Liver (tissue), 9 donors: ENCODE data around the gene NCAM1. TPM values are rescaled to one million over a fixed set of nuclear protein-coding genes. Genes with fewer than 3 reads are reported as not detected.

ENCODE experiments used
- DNase-seq: peaks from one replicate; pipeline ENCODE4 v3.0.0-alpha.2; 2017; ENCODE audit warnings: low spot score
- H3K27ac ChIP-seq, 2 donors: one replicate each; pipeline ENCODE4 v1.7.0; 2013; ENCODE audit warnings: inconsistent platforms in 2 of 2, low read length in 2 of 2, control low read depth in 1 of 2, low read depth in 1 of 2, mild to moderate bottlenecking in 1 of 2
- H3K27me3 ChIP-seq, 4 donors: one replicate each; pipeline versions ENCODE4 v1.6.1 to v1.7.0; 2013; ENCODE audit warnings: low read length in 3 of 4, inconsistent platforms in 1 of 4, mild to moderate bottlenecking in 1 of 4, moderate library complexity in 1 of 4; ENCODE audit not compliant: control insufficient read depth in 4 of 4, insufficient read depth in 4 of 4
- H3K36me3 ChIP-seq, 4 donors: one replicate each; pipeline versions ENCODE4 v1.6.1 to v1.7.0; 2013; ENCODE audit warnings: low read length in 3 of 4, mild to moderate bottlenecking in 3 of 4, low read depth in 1 of 4, moderate library complexity in 1 of 4; ENCODE audit not compliant: control insufficient read depth in 4 of 4, insufficient read depth in 3 of 4
- H3K4me1 ChIP-seq, 4 donors: one replicate each; pipeline versions ENCODE4 v1.6.1 to v1.7.0; 2013; ENCODE audit warnings: low read length in 3 of 4, mild to moderate bottlenecking in 3 of 4, moderate library complexity in 1 of 4; ENCODE audit not compliant: control insufficient read depth in 4 of 4, insufficient read depth in 4 of 4
- H3K4me3 ChIP-seq, 3 donors: one replicate each; pipeline versions ENCODE4 v1.6.1 to v1.7.0; 2013; ENCODE audit warnings: low read length in 3 of 3, control low read depth in 1 of 3, low read depth in 1 of 3, mild to moderate bottlenecking in 1 of 3
- H3K9ac ChIP-seq, 2 donors: one replicate each; pipeline ENCODE4 v1.7.0; 2013; ENCODE audit warnings: low read length in 2 of 2, mild to moderate bottlenecking in 2 of 2, moderate library complexity in 2 of 2, control low read depth in 1 of 2, low read depth in 1 of 2
- H3K9me3 ChIP-seq, 4 donors: one replicate each; pipeline versions ENCODE4 v1.6.1 to v1.7.0; 2013; ENCODE audit warnings: low read length in 3 of 4; ENCODE audit not compliant: control insufficient read depth in 4 of 4
- ATF3 ChIP-seq: IDR thresholded peaks from 2 replicates; pipeline ENCODE4 v1.6.1; 2016; ENCODE audit warnings: antibody characterized with exemption
- EGR1 ChIP-seq, 2 donors: IDR thresholded peaks; 2 replicates each; pipeline ENCODE4 v1.6.1; 2016 to 2018; ENCODE audit warnings: antibody characterized with exemption in 2 of 2, low read depth in 2 of 2
- FOXA1 ChIP-seq: IDR thresholded peaks from 2 replicates; pipeline ENCODE4 v1.6.1; 2016; ENCODE audit warnings: antibody characterized with exemption
- FOXA2 ChIP-seq: IDR thresholded peaks from 2 replicates; pipeline ENCODE4 v1.6.1; 2016; ENCODE audit warnings: antibody characterized with exemption
- GABPA ChIP-seq, 2 donors: IDR thresholded peaks in 1 of 2; conservative IDR thresholded peaks in 1 of 2; 2 replicates each; pipeline ENCODE4 v1.6.1; 2016; ENCODE audit warnings: antibody characterized with exemption in 2 of 2, mild to moderate bottlenecking in 1 of 2, moderate library complexity in 1 of 2
- HNF4A ChIP-seq, 2 donors: conservative IDR thresholded peaks; 2 replicates each; pipeline ENCODE4 v1.6.1; 2016; ENCODE audit warnings: antibody characterized with exemption in 2 of 2, mild to moderate bottlenecking in 2 of 2
- HNF4G ChIP-seq: IDR thresholded peaks from 2 replicates; pipeline ENCODE4 v1.6.1; 2016; ENCODE audit warnings: antibody characterized with exemption
- JUND ChIP-seq, 2 donors: IDR thresholded peaks; 2 replicates each; pipeline ENCODE4 v1.6.1; 2016; ENCODE audit warnings: antibody characterized with exemption in 2 of 2
- MAX ChIP-seq: IDR thresholded peaks from 2 replicates; pipeline ENCODE4 v1.6.1; 2016; ENCODE audit warnings: antibody characterized with exemption
- NR2F2 ChIP-seq: IDR thresholded peaks from 2 replicates; pipeline ENCODE4 v1.6.1; 2016; ENCODE audit warnings: antibody characterized with exemption
- RAD21 ChIP-seq, 2 donors: IDR thresholded peaks; 2 replicates each; pipeline ENCODE4 v1.6.1; 2016; ENCODE audit warnings: antibody characterized with exemption in 2 of 2, mild to moderate bottlenecking in 2 of 2
- REST ChIP-seq: IDR thresholded peaks from 2 replicates; pipeline ENCODE4 v1.6.1; 2016; ENCODE audit warnings: antibody characterized with exemption, mild to moderate bottlenecking
- RXRA ChIP-seq, 2 donors: IDR thresholded peaks; 2 replicates each; pipeline ENCODE4 v1.6.1; 2017 to 2018; ENCODE audit warnings: antibody characterized with exemption in 2 of 2, mild to moderate bottlenecking in 1 of 2
- SP1 ChIP-seq: IDR thresholded peaks from 2 replicates; pipeline ENCODE4 v1.6.1; 2018; ENCODE audit warnings: antibody characterized with exemption, mild to moderate bottlenecking
- TAF1 ChIP-seq: conservative IDR thresholded peaks from 2 replicates; pipeline ENCODE4 v1.6.1; 2016; ENCODE audit warnings: antibody characterized with exemption, mild to moderate bottlenecking
- YY1 ChIP-seq: IDR thresholded peaks from 2 replicates; pipeline ENCODE4 v1.6.1; 2016; ENCODE audit warnings: antibody characterized with exemption, mild to moderate bottlenecking
- WGBS: extraction: QIAGEN DNeasy Blood & Tissue Kit; methylation state at CpG from one replicate; pipeline ENCODE4 v1.1.7; 2013; 5-methylcytosine and 5-hydroxymethylcytosine counted together
- polyA plus RNA-seq, 2 donors: library from polyadenylated mRNA; stranded (reverse) in 1 of 2; unstranded in 1 of 2; fragments of 200-250 nt in 1 of 2; fragments of >200 nt in 1 of 2; fragmentation: Nextera tagmentation in 1 of 2; extraction: Ambion mirVana in 1 of 2; gene quantifications; one replicate each; pipeline versions ENCODE4 v1.2.1 to v1.2.3, GENCODE V29; 2013 to 2015
- total RNA-seq, 2 donors: library from RNA; depleted of rRNA; stranded (reverse); fragments of >200 nt; gene quantifications; one replicate each; pipeline ENCODE4 v1.2.3, GENCODE V29; 2014
- TF ChIP-seq, protein P1 (sequence below): fragments of 150-350 bp; IDR thresholded peaks from 2 replicates; pipeline ENCODE4 v1.5.1; 2017; ENCODE audit warnings: improper control_type of control experiment, low read depth, low read length; ENCODE audit not compliant: missing input control
- TF ChIP-seq, protein P2 (sequence below): IDR thresholded peaks from 2 replicates; pipeline ENCODE4 v1.6.1; 2016; ENCODE audit warnings: antibody characterized with exemption
- donor health status: healthy.
- donor health status: healthy.
- donor health status: healthy.
- donor health status: healthy.
- donor health status: healthy.

NCAM1 gene
- total and polyA plus RNA-seq, 4 donors = 0.65 to 2.1 (median 0.88) TPM

DNA sequence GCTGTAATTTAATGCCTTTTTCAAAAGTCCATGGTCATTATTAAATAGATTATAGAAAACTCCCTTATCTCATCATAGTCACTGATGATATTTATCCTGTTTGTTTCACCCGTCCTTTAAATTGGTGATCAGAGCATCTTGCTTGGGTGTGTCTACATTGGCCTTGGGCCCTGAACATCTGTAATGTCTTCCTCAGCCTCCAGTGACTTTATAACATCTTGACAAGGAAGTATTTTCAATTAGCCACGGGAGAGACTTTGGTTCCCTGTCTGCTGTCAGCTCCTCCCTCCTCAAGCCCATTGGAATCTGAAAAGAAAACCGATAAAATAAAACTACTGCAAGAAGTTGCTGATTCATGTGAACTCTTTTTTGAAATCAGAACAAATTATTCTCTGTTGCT is 236.2 kb downstream of the NCAM1 start:
- TF ChIP-seq HNF4A (conservative IDR thresholded peaks at IDR 0.05) (no peak), RAD21 (IDR thresholded peaks at IDR 0.05) (no peak), HNF4G (no peak)
- TF ChIP-seq, protein P1, sequence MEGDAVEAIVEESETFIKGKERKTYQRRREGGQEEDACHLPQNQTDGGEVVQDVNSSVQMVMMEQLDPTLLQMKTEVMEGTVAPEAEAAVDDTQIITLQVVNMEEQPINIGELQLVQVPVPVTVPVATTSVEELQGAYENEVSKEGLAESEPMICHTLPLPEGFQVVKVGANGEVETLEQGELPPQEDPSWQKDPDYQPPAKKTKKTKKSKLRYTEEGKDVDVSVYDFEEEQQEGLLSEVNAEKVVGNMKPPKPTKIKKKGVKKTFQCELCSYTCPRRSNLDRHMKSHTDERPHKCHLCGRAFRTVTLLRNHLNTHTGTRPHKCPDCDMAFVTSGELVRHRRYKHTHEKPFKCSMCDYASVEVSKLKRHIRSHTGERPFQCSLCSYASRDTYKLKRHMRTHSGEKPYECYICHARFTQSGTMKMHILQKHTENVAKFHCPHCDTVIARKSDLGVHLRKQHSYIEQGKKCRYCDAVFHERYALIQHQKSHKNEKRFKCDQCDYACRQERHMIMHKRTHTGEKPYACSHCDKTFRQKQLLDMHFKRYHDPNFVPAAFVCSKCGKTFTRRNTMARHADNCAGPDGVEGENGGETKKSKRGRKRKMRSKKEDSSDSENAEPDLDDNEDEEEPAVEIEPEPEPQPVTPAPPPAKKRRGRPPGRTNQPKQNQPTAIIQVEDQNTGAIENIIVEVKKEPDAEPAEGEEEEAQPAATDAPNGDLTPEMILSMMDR = no peak
- Histone ChIP-seq H3K9me3 (no peaks in the 10 kb centered on the region), H3K27ac (no peak overlapping the region), H3K36me3 (no peaks in the 10 kb centered on the region), H3K27me3 (no peaks in the 10 kb centered on the region), H3K4me1 (no peaks in the 10 kb centered on the region), H3K9ac (no peak overlapping the region), H3K4me3 (no peak overlapping the region)
- 49% methylated on average over 3 of the region's 3 CpGs for WGBS
- DNase-seq = no peak

- WGBS = 48% methylated on average over 10 of the region's 10 CpGs
- DNase-seq = no peak
- Histone ChIP-seq H3K27me3 (no peaks in the 10 kb centered on the region), H3K27ac (no peak overlapping the region), H3K9me3 (no peaks in the 10 kb centered on the region), H3K4me1 (no peaks in the 10 kb centered on the region), H3K36me3 (no peaks in the 10 kb centered on the region), H3K4me3 (no peak overlapping the region), H3K9ac (no peak overlapping the region)
- TF ChIP-seq YY1 = no peak
- TF ChIP-seq, protein P2, sequence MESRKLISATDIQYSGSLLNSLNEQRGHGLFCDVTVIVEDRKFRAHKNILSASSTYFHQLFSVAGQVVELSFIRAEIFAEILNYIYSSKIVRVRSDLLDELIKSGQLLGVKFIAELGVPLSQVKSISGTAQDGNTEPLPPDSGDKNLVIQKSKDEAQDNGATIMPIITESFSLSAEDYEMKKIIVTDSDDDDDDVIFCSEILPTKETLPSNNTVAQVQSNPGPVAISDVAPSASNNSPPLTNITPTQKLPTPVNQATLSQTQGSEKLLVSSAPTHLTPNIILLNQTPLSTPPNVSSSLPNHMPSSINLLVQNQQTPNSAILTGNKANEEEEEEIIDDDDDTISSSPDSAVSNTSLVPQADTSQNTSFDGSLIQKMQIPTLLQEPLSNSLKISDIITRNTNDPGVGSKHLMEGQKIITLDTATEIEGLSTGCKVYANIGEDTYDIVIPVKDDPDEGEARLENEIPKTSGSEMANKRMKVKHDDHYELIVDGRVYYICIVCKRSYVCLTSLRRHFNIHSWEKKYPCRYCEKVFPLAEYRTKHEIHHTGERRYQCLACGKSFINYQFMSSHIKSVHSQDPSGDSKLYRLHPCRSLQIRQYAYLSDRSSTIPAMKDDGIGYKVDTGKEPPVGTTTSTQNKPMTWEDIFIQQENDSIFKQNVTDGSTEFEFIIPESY = no peak
- no peak for TF ChIP-seq FOXA1
- TF ChIP-seq SP1 = no peak
- TF ChIP-seq HNF4A (conservative IDR thresholded peaks at IDR 0.05) = no peak
- TF ChIP-seq RXRA (IDR thresholded peaks at IDR 0.05) = no peak
- no peak for TF ChIP-seq GABPA (IDR thresholded peaks at IDR 0.05 in 1 of 2, conservative IDR thresholded peaks at IDR 0.05 in 1 of 2)
- TF ChIP-seq TAF1 = no peak
- TF ChIP-seq, protein P1 = no peak
- TF ChIP-seq EGR1 (IDR thresholded peaks at IDR 0.05; ENCODE audit: low read depth in 2 of 2) = no peak
- TF ChIP-seq JUND (IDR thresholded peaks at IDR 0.05) = no peak
- TF ChIP-seq RAD21 (IDR thresholded peaks at IDR 0.05) = no peak
- no peak for TF ChIP-seq HNF4G
- TF ChIP-seq FOXA2 = no peak
- no peak for TF ChIP-seq NR2F2
- no peak for TF ChIP-seq ATF3
- TF ChIP-seq MAX = no peak
- TF ChIP-seq REST = no peak
These were observed 237.9 kb downstream of the NCAM1 start for GRCh38 chr11:113198972-113199661.
